Amniotic epithelial cell (primary cell): Measurements from ENCODE around the gene JAKMIP2.
"Not testable (repeated sequence)": the region's sequence is repeated elsewhere in the genome, so short reads cannot be mapped to it uniquely, and the experiment has no call there.

Experiments used
- DNase-seq: peaks from one replicate; pipeline ENCODE4 v3.0.0-alpha.2; 2010; ENCODE audit warnings: low read depth

Gene JAKMIP2

GRCh38 chr5:147645197-147645596, 137.3 kb downstream of the JAKMIP2 start:
- no peak for DNase-seq

- no peak for DNase-seq
Observed at GRCh38 chr5:147644460-147644859, 138.1 kb downstream of the JAKMIP2 start.

- DNase-seq, result peak; percentile 61
Observed at GRCh38 chr5:147643142-147643541, 139.4 kb downstream of the JAKMIP2 start.

DNA sequence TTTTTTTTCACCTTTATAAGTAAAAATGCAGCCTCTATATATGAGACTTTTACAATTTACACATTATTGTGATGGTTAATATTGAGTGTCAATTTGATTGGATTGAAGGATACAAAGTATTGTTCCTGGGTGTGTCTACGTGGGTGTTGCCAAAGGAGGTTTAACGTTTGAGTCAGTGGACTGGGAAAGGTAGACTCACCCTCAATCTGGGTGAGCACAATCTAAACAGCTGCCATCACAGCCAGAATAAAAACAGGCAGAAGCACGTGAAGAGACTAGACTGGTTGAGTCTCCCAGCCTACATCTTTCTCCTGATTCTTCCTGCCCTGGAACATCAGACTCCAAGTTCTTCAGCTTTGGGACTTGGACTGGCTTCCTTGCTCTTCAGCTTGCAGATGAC, 139.9 kb downstream of the JAKMIP2 start:
- no peak for DNase-seq

- no peak for DNase-seq
Observed at GRCh38 chr5:147639321-147639720, 143.2 kb downstream of the JAKMIP2 start.

DNA sequence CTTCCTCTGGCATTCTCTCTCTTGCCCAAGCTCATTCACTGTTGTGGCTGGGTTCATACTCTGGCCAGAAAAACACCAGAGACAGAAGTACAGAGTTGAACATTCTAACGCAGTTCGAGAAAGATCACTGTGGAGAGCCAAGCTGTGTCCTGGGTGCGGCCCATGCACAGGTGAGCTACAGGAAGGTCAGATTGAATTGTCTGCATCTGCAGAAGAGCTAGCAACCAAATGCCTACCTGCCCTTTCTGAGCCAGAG, 145.9 kb downstream of the JAKMIP2 start:
- DNase-seq, result no peak

DNA sequence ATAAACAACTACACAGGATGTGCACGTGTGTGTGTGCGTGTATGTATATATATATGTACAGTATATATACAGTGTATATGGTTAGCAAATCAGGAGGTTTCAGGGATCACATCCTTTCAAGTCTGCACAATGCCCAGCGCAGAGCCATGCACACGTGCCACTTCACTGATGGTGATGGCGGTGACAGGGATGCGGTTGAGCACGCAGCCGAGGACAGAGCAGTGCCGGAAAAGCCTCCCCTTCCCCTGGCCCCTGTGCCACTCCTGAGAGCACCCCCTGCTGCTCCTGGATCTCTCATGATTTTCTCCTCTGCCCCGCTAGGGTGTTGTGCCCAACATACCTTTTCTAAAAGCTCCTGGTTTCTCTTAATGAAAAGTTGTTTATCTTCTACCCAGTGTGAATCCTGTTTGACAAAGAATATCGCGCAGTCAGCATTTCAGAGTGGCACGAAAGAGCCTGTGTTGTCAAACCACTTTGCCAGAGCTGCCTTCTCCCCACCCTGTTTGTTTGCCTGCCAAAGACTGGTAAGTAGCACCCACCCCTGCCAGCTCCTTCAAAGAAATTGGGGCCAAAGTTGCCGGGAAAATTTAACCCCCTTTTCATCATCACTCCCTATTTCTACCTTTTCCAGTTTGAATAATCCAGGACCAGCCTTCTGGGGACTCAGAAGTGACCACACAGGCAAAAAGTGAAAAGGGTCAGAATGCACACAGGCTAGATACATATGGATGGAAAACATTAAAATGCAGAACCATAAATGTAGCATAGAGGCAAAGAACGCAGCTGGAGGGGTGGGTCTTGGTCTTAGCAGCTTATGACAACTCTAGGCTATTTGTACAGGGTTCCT, 146.4 kb downstream of the JAKMIP2 start:
- no peak for DNase-seq

- DNase-seq, result not testable (repeated sequence)
Observed at GRCh38 chr5:147635439-147635838, 147.1 kb downstream of the JAKMIP2 start.

GRCh38 chr5:147633173-147633572, 149.4 kb downstream of the JAKMIP2 start:
- no peak for DNase-seq

DNA sequence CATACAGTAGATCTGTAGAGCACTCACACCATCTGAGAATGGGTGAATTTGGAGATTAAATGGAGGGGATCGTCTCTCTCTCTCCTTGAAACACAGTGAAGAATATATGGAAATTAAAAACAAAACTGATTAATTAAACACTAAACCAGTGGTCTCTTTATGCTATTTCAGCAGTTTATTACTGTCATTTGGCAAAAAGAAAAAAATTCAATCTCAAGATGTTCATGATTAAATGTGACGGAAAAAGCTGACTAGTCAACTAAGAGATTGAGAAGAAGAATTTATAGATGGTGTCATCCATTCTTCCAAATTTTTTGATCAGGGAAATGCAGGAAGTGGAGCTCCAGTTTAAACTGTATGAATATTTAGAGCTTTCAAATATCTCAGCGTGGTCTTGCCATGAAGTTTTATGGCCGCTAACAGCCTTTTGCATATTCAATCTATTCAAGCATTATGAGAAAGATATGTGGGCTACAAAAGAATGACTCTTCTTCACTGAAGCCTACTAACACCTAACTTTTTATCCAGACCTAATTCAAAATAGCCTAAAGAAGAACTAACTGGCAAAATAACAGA, 151.0 kb downstream of the JAKMIP2 start:
- DNase-seq, result no peak

DNA sequence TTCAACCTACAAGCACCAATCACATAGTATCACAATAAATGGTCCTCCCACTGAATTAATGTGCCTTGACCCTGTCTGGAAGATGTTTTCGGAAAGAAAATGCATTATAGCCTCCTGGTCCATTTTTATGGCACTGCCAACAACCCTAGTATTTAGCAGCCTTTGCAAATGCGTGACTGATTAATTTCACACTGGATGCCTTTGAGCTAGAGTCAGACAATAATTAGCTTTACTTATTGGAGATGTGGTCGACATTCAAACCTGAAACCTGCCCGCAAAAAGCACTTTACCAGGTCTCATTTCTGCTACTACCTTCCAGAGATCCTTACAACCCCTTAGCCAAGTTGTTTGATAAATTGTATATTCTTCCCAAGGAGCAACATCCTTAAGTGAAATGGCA, 153.3 kb downstream of the JAKMIP2 start:
- DNase-seq, result no peak

GRCh38 chr5:147628058-147628895, 154.3 kb downstream of the JAKMIP2 start:
- peak; percentile 61 for DNase-seq

DNA sequence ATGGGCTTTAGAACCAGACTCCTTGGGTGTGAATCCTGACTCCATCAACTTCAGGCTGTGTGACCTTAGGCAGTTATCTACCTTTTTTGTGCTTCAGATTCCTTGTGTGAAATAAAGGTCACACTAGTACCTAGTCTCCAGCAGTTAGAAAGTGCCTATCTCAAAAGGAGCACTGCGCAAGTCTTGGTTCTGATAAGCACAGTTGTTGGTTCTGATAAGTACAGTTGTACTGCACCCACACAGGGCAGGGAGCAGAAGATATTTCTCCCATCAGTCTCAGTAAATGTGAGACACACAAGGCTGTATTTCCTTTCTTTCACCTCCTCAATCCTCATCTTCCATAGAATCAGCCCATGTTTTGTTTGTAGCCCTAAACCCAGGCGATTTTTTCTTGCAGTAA, 156.1 kb downstream of the JAKMIP2 start:
- no peak for DNase-seq

GRCh38 chr5:147621016-147621415, 161.5 kb downstream of the JAKMIP2 start:
- DNase-seq, result peak; percentile 54

DNA sequence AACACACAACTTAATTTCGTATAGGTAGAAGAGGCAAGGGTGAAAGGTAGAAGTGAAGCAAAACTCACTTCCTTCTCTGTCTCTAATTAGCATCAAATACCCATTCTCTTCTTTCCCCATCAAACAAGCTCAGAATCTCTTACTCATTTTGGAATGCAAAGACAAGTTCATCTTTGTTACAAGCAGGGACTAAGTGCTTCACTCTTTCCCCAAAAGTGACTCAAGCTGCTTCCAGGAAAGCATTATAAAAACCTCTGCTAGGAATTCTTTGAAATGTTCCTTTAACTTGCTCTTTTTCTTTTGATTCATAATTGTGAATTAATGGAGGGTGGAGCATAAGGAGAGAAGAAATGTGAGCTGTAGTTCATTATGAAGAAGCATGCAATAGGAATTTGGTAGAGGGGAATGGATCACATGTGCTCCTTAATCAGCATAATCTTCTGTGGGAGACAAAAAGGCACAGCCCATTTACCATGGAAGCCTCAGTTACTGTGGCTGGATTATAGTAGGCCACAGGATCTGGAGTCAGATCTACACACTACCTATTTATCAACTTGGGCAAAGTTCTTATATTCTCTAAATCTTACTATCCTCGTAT, 163.1 kb downstream of the JAKMIP2 start:
- DNase-seq, result peak; percentile 50

- peak; percentile 66 for DNase-seq
Observed at GRCh38 chr5:147617711-147618350, 164.7 kb downstream of the JAKMIP2 start.

DNA sequence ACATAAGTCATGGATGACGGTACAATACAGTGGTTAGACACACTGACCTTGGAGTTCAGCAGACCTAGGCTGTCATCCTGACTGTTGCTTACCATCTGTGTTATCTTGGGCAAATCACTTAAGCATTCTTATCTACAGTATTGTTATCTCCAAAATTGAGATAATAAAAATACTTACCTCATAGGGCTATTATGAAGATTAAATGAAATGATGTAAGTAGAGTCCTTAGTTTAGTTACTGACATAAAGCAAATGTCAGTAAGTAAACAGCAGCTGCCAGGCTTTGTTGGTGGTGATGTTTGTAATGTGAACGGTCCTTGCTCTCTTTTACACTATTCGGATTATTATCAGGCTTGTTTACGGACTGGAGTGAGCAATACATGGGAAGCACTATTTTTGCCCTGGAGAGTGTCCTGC, 165.3 kb downstream of the JAKMIP2 start:
- DNase-seq, result peak; percentile 94

DNA sequence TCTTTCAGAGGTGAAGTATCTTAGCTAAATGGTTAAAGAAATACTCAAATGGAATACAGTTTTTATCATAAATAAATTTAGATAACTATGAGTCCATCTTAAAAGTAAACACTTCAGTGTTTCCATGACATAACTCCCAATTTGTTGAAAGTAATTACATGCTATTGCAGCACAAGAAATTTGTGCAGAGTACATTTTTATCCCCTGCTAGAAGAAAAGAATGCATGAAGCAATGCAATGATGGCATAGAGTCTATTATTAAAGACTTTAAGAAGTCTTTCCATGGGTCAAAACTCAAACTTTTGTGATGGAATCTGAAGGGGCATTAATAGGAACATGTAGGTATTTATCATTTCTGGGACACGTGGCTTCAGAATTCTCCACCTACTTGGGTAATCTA, 166.1 kb downstream of the JAKMIP2 start:
- DNase-seq, result peak; percentile 59

- DNase-seq, result peak; percentile 91
Observed at GRCh38 chr5:147613359-147613758, 169.2 kb downstream of the JAKMIP2 start.

DNA sequence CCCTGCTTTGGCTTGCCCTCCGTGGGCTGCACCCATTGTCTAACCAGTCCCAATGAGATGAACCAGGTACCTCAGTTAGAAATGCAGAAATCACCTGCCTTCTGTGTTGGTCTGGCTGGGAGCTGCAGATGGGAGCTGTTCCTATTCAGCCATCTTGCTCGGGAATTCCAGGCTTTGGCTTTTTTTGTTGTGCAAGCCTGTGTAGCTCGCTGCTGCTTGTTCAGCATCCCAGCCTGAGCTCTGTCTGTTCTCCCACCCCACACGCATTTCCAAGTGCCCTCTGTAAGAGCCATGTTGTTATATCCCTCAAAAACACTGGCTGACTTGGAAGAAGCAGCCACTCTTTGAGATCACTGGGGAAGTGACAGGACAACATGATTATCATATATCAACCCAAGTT, 171.0 kb downstream of the JAKMIP2 start:
- no peak for DNase-seq

GRCh38 chr5:147610798-147611197, 171.7 kb downstream of the JAKMIP2 start:
- no peak for DNase-seq

- no peak for DNase-seq
Observed at GRCh38 chr5:147601652-147602051, 180.9 kb downstream of the JAKMIP2 start.
